K562 (cell line): ENCODE results near the gene BCAS2. TPM values are rescaled to one million over a fixed set of nuclear protein-coding genes. Genes with fewer than 3 reads are reported as not detected.

Experiments
- ADNP ChIP-seq: fragments of 200-800 bp; sonication (Bioruptor generic); IDR thresholded peaks from 2 replicates; pipeline ENCODE4 v1.6.1; 2016; ENCODE audit warnings: missing genetic modification characterization, missing compliant biosample characterization
- CBFB ChIP-seq: sonication (generic); formaldehyde crosslinking; IDR thresholded peaks from 2 replicates; pipeline ENCODE4 v1.4.0; 2020; ENCODE audit warnings: mild to moderate bottlenecking, missing genetic modification reagents
- CREB1 ChIP-seq, 2 experiments: sonication (generic) in 1 of 2; formaldehyde crosslinking in 1 of 2; IDR thresholded peaks; 2 replicates each; pipeline versions ENCODE4 v1.6.1 to v1.8.0; 2012 to 2022; ENCODE audit warnings: inconsistent platforms in 1 of 2, mild to moderate bottlenecking in 1 of 2, missing genetic modification reagents in 1 of 2, moderate library complexity in 1 of 2
- DMBX1 ChIP-seq: fragments of 250-450 bp; sonication (Bioruptor Pico); IDR thresholded peaks from 2 replicates; pipeline ENCODE4 v1.8.0; 2022; ENCODE audit warnings: inconsistent platforms, mild to moderate bottlenecking, moderate library complexity, borderline replicate concordance
- DPF2 ChIP-seq: fragments of 450-650 bp; IDR thresholded peaks from 2 replicates; pipeline ENCODE4 v1.6.1; 2016
- E2F3 ChIP-seq: fragments of 250-450 bp; sonication (Bioruptor Pico); IDR thresholded peaks from 2 replicates; pipeline ENCODE4 v1.4.0; 2020; ENCODE audit warnings: mild to moderate bottlenecking
- ERF ChIP-seq: fragments of 450-650 bp; formaldehyde crosslinking; IDR thresholded peaks from 2 replicates; pipeline ENCODE4 v1.4.0; 2020; ENCODE audit warnings: mild to moderate bottlenecking, mixed read lengths
- GMEB1 ChIP-seq: fragments of 250-450 bp; sonication (Bioruptor Pico); IDR thresholded peaks from 2 replicates; pipeline ENCODE4 v1.4.0; 2020; ENCODE audit warnings: mild to moderate bottlenecking
- HMG20B ChIP-seq: fragments of 250-450 bp; sonication (Bioruptor Pico); IDR thresholded peaks from 2 replicates; pipeline ENCODE4 v1.5.0; 2021; ENCODE audit warnings: mild to moderate bottlenecking
- HOMEZ ChIP-seq: fragments of 250-450 bp; sonication (Bioruptor Pico); IDR thresholded peaks from 2 replicates; pipeline ENCODE4 v1.4.0; 2020; ENCODE audit warnings: mild to moderate bottlenecking, moderate library complexity
- MCM3 ChIP-seq: fragments of 450-650 bp; IDR thresholded peaks from 2 replicates; pipeline ENCODE4 v1.6.1; 2016
- POLR2AphosphoS2 ChIP-seq: IDR thresholded peaks from 2 replicates; pipeline ENCODE4 v1.6.1; 2012; ENCODE audit warnings: low read length, improper control_type of control experiment
- RBM15 ChIP-seq: fragments of 200-400 bp; formaldehyde crosslinking; IDR thresholded peaks from 2 replicates; pipeline ENCODE4 v1.6.1; 2018; ENCODE audit warnings: mild to moderate bottlenecking, low read length, moderate library complexity; ENCODE audit not compliant: insufficient read depth
- SIN3B ChIP-seq: fragments of 450-650 bp; IDR thresholded peaks from 2 replicates; pipeline ENCODE4 v1.6.1; 2017; ENCODE audit warnings: low read depth, mild to moderate bottlenecking, moderate library complexity
- SMAD2 ChIP-seq: fragments of 150-350 bp; IDR thresholded peaks from 2 replicates; pipeline ENCODE4 v1.6.1; 2014; ENCODE audit warnings: low read depth, mild to moderate bottlenecking, low read length
- SMARCB1 ChIP-seq: IDR thresholded peaks from 2 replicates; pipeline ENCODE4 v1.6.1; 2011; ENCODE audit warnings: improper control_type of control experiment, low read depth; ENCODE audit not compliant: insufficient read length
- TCF3 ChIP-seq: sonication (generic); formaldehyde crosslinking; IDR thresholded peaks from 2 replicates; pipeline ENCODE4 v1.4.0; 2020; ENCODE audit warnings: mild to moderate bottlenecking, missing genetic modification reagents
- XRCC4 ChIP-seq: IDR thresholded peaks from one replicate; pipeline ENCODE4 v1.6.1; 2011; ENCODE audit not compliant: insufficient read depth, insufficient read length; ENCODE audit errors: extremely low read depth
- XRCC5 ChIP-seq: fragments of 200-400 bp; formaldehyde crosslinking; IDR thresholded peaks from 2 replicates; pipeline ENCODE4 v1.6.1; 2017; ENCODE audit warnings: low read depth, mild to moderate bottlenecking, low read length
- ZC3H11A ChIP-seq: IDR thresholded peaks from 2 replicates; pipeline ENCODE4 v1.6.1; 2012; ENCODE audit warnings: low read depth, low read length, improper control_type of control experiment
- ZFX ChIP-seq: sonication (generic); formaldehyde crosslinking; IDR thresholded peaks from 2 replicates; pipeline ENCODE4 v1.8.0; 2022; ENCODE audit warnings: mild to moderate bottlenecking, missing genetic modification reagents, moderate library complexity
- ZNF263 ChIP-seq: sonication (generic); formaldehyde crosslinking; IDR thresholded peaks from 2 replicates; pipeline ENCODE4 v1.8.0; 2022; ENCODE audit warnings: mild to moderate bottlenecking, missing genetic modification reagents, borderline replicate concordance
- ZNF274 ChIP-seq: IDR thresholded peaks from 2 replicates; pipeline ENCODE4 v1.6.1; 2011; ENCODE audit warnings: low read depth, mild to moderate bottlenecking, low read length, moderate library complexity, borderline replicate concordance
- ZNF449 ChIP-seq: fragments of 250-450 bp; sonication (Bioruptor Pico); IDR thresholded peaks from 2 replicates; pipeline ENCODE4 v1.8.0; 2022; ENCODE audit warnings: moderate library complexity, mild to moderate bottlenecking, inconsistent platforms
- ZNF644 ChIP-seq: fragments of 200-800 bp; sonication (Bioruptor generic); IDR thresholded peaks from 2 replicates; pipeline ENCODE4 v1.6.1; 2016; ENCODE audit warnings: low read depth, missing genetic modification characterization, missing compliant biosample characterization
- polyA plus RNA-seq, 8 experiments: library from polyadenylated mRNA; depleted of rRNA in 4 of 8; stranded (reverse) in 5 of 8; unstranded in 3 of 8; fragments of >200 nt; fragmentation: Nextera tagmentation in 2 of 8; fragmentation: Illumina TruSeq in 1 of 8; extraction: Ambion mirVana in 2 of 8; extraction: Trizol in 1 of 8; gene quantifications; 2 replicates each; pipeline versions ENCODE4 v1.2.1 to v1.2.3, GENCODE V29; 2011 to 2014; ENCODE audit warnings: inconsistent platforms in 1 of 8, missing spikeins in 1 of 8
- total RNA-seq, 7 experiments: library from RNA; depleted of rRNA in 6 of 7; stranded (reverse); fragments of >200 nt in 6 of 7; fragmentation: Illumina TruSeq in 2 of 7; extraction: Trizol in 2 of 7; gene quantifications; 2 replicates each; pipeline versions ENCODE4 v1.2.1 to v1.2.3, GENCODE V29; 2011 to 2021; ENCODE audit warnings: low replicate concordance in 1 of 7

BCAS2 gene
- total and polyA plus RNA-seq, 9 of the 15 experiments (the other 6 are each of a cell fraction or from before 2014, with no cell fraction given), result 59.3 to 183 (median 81.1) TPM

GRCh38 chr1:114581335-114582287 is at the start of gene BCAS2 (continued):
- TF ChIP-seq POLR2AphosphoS2 (no peak; the same call in 1 of the 2 replicates), DPF2 (peak; percentile 41; the same call in 1 of the 2 replicates), XRCC5 (no peak; the same call in 1 of the 2 replicates), ZNF644 (tag) (peak; percentile 84; the same call in 1 of the 2 replicates), GMEB1 (CRISPR knock-in tag) (peak; percentile 99), CREB1 (IDR thresholded peaks at IDR 0.05) (peak; percentile 99), CREB1 (CRISPR knock-in tag; IDR thresholded peaks at IDR 0.05) (peak; percentile 97), HMG20B (CRISPR knock-in tag) (no peak), SMAD2 (no peak), SMARCB1 (no peak), ZNF274 (no peak), ZNF263 (CRISPR knock-in tag) (no peak; the same call in 1 of the 2 replicates), ZNF449 (no peak), SIN3B (peak; percentile 82), ERF (peak; percentile 70; the same call in 1 of the 2 replicates), HOMEZ (no peak), E2F3 (0 out of 2 replicates have a peak, but pooled peaks have one; percentile 76), ZFX (peak; percentile 83), XRCC4 (no peak), CBFB (CRISPR knock-in tag) (no peak), MCM3 (no peak), TCF3 (CRISPR knock-in tag) (no peak), DMBX1 (CRISPR knock-in tag) (peak; percentile 82; the same call in 1 of the 2 replicates), ZC3H11A (no peak), ADNP (tag) (no peak), RBM15 (no peak)
